ENCODE measurements around the gene SLC2A8.

GRCh38 chr9:127405344-127406125 is 8.6 kb downstream of the SLC2A8 start:
- TF ChIP-seq POLR2A (IDR thresholded peaks at IDR 0.05) = no peak
- TF ChIP-seq, protein P1, sequence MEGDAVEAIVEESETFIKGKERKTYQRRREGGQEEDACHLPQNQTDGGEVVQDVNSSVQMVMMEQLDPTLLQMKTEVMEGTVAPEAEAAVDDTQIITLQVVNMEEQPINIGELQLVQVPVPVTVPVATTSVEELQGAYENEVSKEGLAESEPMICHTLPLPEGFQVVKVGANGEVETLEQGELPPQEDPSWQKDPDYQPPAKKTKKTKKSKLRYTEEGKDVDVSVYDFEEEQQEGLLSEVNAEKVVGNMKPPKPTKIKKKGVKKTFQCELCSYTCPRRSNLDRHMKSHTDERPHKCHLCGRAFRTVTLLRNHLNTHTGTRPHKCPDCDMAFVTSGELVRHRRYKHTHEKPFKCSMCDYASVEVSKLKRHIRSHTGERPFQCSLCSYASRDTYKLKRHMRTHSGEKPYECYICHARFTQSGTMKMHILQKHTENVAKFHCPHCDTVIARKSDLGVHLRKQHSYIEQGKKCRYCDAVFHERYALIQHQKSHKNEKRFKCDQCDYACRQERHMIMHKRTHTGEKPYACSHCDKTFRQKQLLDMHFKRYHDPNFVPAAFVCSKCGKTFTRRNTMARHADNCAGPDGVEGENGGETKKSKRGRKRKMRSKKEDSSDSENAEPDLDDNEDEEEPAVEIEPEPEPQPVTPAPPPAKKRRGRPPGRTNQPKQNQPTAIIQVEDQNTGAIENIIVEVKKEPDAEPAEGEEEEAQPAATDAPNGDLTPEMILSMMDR (IDR thresholded peaks at IDR 0.05) = no peak
- no peak for TF ChIP-seq POLR2AphosphoS5 (IDR thresholded peaks at IDR 0.05; ENCODE audit: insufficient read depth in 1 of 2, low read depth in 1 of 2)

All from vagina (tissue), 2 donors.